Mesendoderm (in vitro differentiated cells): Measurements from ENCODE around the gene RPS17.
"Not testable (repeated sequence)": the region's sequence is repeated elsewhere in the genome, so short reads cannot be mapped to it uniquely, and the experiment has no call there.

ENCODE experiments used
- DNase-seq: peaks from one replicate; pipeline ENCODE4 v3.0.0; 2013
- H2AK5ac ChIP-seq: 2 replicates; pipeline ENCODE4 v1.6.1; 2013; ENCODE audit warnings: low read length, inconsistent platforms
- H2BK120ac ChIP-seq: 2 replicates; pipeline ENCODE4 v1.6.1; 2013; ENCODE audit warnings: low read depth, mild to moderate bottlenecking, low read length, moderate library complexity, mixed read lengths
- H2BK15ac ChIP-seq: replicated peaks from 2 replicates; pipeline ENCODE4 v1.6.1; 2013; ENCODE audit warnings: low read depth, mild to moderate bottlenecking, moderate library complexity
- H2BK5ac ChIP-seq: 2 replicates; pipeline ENCODE4 v1.6.1; 2013; ENCODE audit warnings: low read length, inconsistent platforms
- H3K18ac ChIP-seq: 2 replicates; pipeline ENCODE4 v1.6.1; 2013; ENCODE audit warnings: mild to moderate bottlenecking, low read length, mixed read lengths
- H3K23ac ChIP-seq: one replicate; pipeline ENCODE4 v1.6.1; 2013; ENCODE audit warnings: low read length
- H3K27ac ChIP-seq: 2 replicates; pipeline ENCODE4 v1.5.1; 2013; ENCODE audit warnings: low read depth, mild to moderate bottlenecking, inconsistent platforms, low read length, moderate library complexity
- H3K27me3 ChIP-seq: 2 replicates; pipeline ENCODE4 v1.6.1; 2013; ENCODE audit warnings: low read length, control low read depth, mild to moderate bottlenecking, inconsistent platforms; ENCODE audit not compliant: insufficient read depth, poor library complexity
- H3K36me3 ChIP-seq: 2 replicates; pipeline ENCODE4 v1.6.1; 2013; ENCODE audit warnings: low read length, inconsistent platforms; ENCODE audit not compliant: control insufficient read depth, insufficient read depth
- H3K4ac ChIP-seq: one replicate; pipeline ENCODE4 v1.6.1; 2013; ENCODE audit warnings: low read depth, mild to moderate bottlenecking, low read length, moderate library complexity
- H3K4me1 ChIP-seq: 2 replicates; pipeline ENCODE4 v1.6.1; 2013; ENCODE audit warnings: low read depth, low read length, inconsistent platforms; ENCODE audit not compliant: control insufficient read depth
- H3K4me2 ChIP-seq: 2 replicates; pipeline ENCODE4 v1.6.1; 2013; ENCODE audit warnings: low read length
- H3K4me3 ChIP-seq: 2 replicates; pipeline ENCODE4 v1.5.1; 2013; ENCODE audit warnings: mild to moderate bottlenecking, low read length
- H3K56ac ChIP-seq: one replicate; pipeline ENCODE4 v1.6.1; 2013; ENCODE audit warnings: low read length
- H3K79me1 ChIP-seq: 2 replicates; pipeline ENCODE4 v1.6.1; 2013; ENCODE audit warnings: low read length, inconsistent platforms
- H3K79me2 ChIP-seq: 2 replicates; pipeline ENCODE4 v1.6.1; 2013; ENCODE audit warnings: mild to moderate bottlenecking, low read length; ENCODE audit not compliant: control insufficient read depth, insufficient read depth
- H3K9ac ChIP-seq: 2 replicates; pipeline ENCODE4 v1.6.1; 2013; ENCODE audit warnings: low read length, inconsistent platforms
- H4K5ac ChIP-seq: one replicate; pipeline ENCODE4 v1.6.1; 2013; ENCODE audit warnings: low read length
- H4K8ac ChIP-seq: one replicate; pipeline ENCODE4 v1.6.1; 2013; ENCODE audit warnings: low read depth, mild to moderate bottlenecking, control low read depth, low read length, moderate library complexity
- WGBS: extraction: QIAGEN DNeasy Blood & Tissue Kit; methylation state at CpG from one replicate; pipeline ENCODE4 v1.1.7; 2013; ENCODE audit warnings: low lambda C conversion rate, missing lambda C conversion rate; ENCODE audit not compliant: insufficient coverage; ENCODE audit errors: extremely low coverage; 5-methylcytosine and 5-hydroxymethylcytosine counted together

The RPS17 gene

DNA sequence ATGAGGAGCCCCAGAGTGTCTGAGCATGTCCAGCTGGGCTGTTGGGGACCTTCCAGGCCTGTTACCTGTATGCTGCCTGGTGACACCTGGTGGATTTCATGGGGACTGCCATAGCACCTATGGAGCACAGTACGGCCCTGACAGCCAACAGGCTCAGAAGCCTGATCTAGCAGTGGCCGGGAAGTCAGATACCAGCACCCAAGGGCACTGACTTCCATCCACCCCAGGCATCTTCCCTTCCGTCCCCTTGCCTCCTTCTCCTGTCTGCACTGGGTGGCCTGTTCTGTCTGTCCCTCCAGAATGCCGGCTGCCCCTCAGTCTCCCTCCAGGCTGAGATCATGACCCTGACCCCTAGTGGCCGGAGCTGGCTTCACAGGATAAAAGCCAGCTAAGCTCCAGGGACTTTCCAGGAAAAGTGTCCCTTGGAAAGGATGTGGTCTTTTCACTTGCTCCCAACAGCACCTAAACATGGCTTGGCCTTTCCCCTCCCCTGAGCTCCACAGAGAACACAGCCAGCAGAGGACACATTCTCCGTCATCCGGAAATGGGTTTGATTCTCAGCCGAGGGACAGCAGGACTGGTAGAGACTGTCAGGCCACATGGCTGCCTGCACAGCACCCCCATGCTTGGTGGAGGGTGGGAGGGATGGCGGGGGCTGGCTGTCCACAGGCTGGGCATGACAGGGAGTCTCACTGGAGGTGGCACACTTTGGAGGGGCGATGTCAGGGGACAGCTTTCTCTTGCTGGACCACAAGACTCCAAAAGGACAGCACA, 9.5 kb downstream of the RPS17 start:
- Histone ChIP-seq H4K5ac (no peak overlapping the region), H3K36me3 (peaks cover 2% of the 10 kb centered on the region), H3K4ac (no peak overlapping the region), H3K79me1 (no peaks in the 10 kb centered on the region), H3K79me2 (no peaks in the 10 kb centered on the region), H3K27me3 (no peaks in the 10 kb centered on the region), H3K4me1 (no peaks in the 10 kb centered on the region), H2BK120ac (no peak overlapping the region), H2AK5ac (no peak overlapping the region), H3K4me3 (no peak overlapping the region), H4K8ac (no peak overlapping the region), H3K56ac (peak overlapping the region; percentile 26), H2BK5ac (no peak overlapping the region), H3K23ac (no peak overlapping the region), H3K27ac (no peak overlapping the region), H3K9ac (peak overlapping the region; percentile 26), H2BK15ac (no peak overlapping the region), H3K18ac (no peak overlapping the region), H3K4me2 (peak overlapping the region; percentile 0)
- peak; percentile 87 for DNase-seq
- no CpG with 5 or more reads among the region's 10 CpGs for WGBS

DNA sequence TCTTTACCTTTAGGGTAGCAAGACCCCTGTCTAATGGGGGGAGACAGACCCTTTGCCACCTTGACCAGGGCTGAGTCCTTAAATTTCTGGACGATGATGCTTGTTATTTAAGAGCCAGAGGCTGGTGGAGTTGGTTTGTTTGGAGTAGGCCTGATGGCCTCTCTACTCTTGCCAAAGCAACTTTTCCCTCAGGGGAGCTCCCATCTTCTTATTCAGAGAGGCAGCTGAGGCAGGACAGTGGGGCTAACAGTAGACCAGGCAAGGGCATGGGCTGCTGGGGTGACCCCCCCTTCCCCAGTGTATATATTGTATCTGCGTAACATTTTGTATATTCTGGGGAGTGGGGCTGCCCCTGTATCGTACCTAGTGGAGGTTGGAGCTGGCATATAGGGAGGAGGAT, 10.3 kb downstream of the RPS17 start:
- Histone ChIP-seq H3K4me1 (no peaks in the 10 kb centered on the region), H3K27me3 (no peaks in the 10 kb centered on the region), H3K23ac (no peak overlapping the region), H2BK15ac (no peak overlapping the region), H3K4ac (no peak overlapping the region), H3K4me3 (no peak overlapping the region), H2AK5ac (no peak overlapping the region), H3K36me3 (no peaks in the 10 kb centered on the region), H3K27ac (no peak overlapping the region), H3K79me2 (no peaks in the 10 kb centered on the region), H2BK120ac (no peak overlapping the region), H3K4me2 (no peak overlapping the region), H3K56ac (no peak overlapping the region), H4K5ac (no peak overlapping the region), H3K79me1 (no peaks in the 10 kb centered on the region), H3K18ac (no peak overlapping the region), H4K8ac (no peak overlapping the region), H2BK5ac (no peak overlapping the region), H3K9ac (no peak overlapping the region)
- no CpG with 5 or more reads among the region's 3 CpGs for WGBS
- DNase-seq = no peak

DNA sequence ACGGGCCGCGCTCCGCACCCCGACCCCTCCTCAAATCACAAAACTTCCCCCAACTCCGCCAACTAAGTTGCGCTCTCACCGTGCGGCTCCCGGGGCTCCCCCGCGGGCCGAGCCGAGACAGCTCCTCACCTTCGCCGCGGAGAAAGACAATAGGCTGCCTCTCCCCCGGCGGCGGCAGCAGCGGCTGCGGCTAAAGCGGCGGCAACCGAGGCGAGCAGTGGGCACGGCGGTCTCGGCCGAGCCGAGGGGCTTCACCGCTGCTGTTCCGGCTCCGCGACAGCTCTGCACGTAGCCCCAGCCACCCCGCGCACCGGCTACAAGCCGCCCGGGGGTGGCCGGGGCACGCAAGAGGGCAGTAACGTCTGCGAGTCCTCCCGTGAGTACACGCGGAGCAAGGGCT, 26.7 kb downstream of the RPS17 start:
- not testable (repeated sequence) for H4K5ac ChIP-seq, H3K79me1 ChIP-seq, H2AK5ac ChIP-seq, H3K9ac ChIP-seq, H3K23ac ChIP-seq, H3K4ac ChIP-seq, H3K56ac ChIP-seq, H2BK120ac ChIP-seq, H3K4me1 ChIP-seq, H3K27ac ChIP-seq, H3K18ac ChIP-seq, H3K36me3 ChIP-seq, H3K79me2 ChIP-seq, H2BK5ac ChIP-seq, H2BK15ac ChIP-seq, H4K8ac ChIP-seq, H3K27me3 ChIP-seq, H3K4me3 ChIP-seq, H3K4me2 ChIP-seq, DNase-seq
- WGBS = no CpG with 5 or more reads among the region's 48 CpGs

DNA sequence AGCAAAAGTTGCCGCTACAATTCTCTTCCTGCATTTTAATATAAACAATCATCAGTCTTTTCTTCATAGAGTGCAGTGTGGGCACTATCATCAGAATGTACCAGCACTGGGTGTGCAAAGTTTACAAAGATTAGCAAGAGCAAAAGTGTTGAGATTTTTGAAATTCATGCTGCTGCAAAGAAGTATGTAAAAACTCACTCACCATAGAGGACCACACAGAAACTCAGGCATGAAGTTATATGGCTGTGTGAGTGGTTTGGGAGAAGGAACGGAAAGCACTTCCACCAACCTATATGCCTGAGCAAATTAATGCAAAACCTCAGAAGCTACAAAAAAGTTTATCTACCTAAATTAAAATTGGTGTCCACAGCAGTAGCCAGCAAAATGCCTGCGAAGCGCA, 32.6 kb downstream of the RPS17 start:
- H3K23ac ChIP-seq, H4K5ac ChIP-seq, H2BK120ac ChIP-seq, DNase-seq, H2BK15ac ChIP-seq, H2BK5ac ChIP-seq, H4K8ac ChIP-seq, H3K18ac ChIP-seq, H3K27ac ChIP-seq, H3K27me3 ChIP-seq, H3K79me2 ChIP-seq, H3K4me1 ChIP-seq, H3K36me3 ChIP-seq, H3K4ac ChIP-seq, H3K79me1 ChIP-seq, H3K9ac ChIP-seq, H3K4me3 ChIP-seq, H2AK5ac ChIP-seq, H3K4me2 ChIP-seq: not testable (repeated sequence)
- WGBS = no CpG with 5 or more reads among the region's 4 CpGs
- peak overlapping the region; percentile 17 for H3K56ac ChIP-seq

DNA sequence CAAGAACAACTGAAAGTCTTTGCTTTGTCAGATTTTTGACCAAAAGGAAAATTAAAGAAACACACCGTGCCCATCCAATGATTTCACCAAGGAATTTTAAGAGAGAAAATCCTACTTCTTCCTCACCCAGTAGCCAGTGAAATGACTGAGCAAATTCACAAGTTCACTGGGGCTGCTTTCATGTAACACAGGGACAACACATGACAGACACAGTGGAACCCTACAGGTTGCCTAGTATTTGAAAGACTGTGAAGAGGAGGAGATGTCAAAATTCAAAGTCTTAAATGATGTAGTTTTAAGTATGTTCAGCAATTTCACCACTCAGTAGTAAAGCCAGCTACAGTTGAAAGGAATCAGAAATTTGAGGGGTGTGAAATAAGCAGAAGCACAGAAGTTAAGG, 33.2 kb downstream of the RPS17 start:
- not testable (repeated sequence) for H2BK120ac ChIP-seq, H4K5ac ChIP-seq, H2BK15ac ChIP-seq, H3K23ac ChIP-seq, H3K4me3 ChIP-seq, H3K9ac ChIP-seq, H3K4me2 ChIP-seq, H2BK5ac ChIP-seq, H3K4ac ChIP-seq, H3K36me3 ChIP-seq, H3K56ac ChIP-seq, H3K27me3 ChIP-seq, H3K79me1 ChIP-seq, H3K27ac ChIP-seq, H3K4me1 ChIP-seq, H3K18ac ChIP-seq, DNase-seq, H3K79me2 ChIP-seq, H2AK5ac ChIP-seq, H4K8ac ChIP-seq
- no CpG with 5 or more reads among the region's 1 CpG for WGBS

DNA sequence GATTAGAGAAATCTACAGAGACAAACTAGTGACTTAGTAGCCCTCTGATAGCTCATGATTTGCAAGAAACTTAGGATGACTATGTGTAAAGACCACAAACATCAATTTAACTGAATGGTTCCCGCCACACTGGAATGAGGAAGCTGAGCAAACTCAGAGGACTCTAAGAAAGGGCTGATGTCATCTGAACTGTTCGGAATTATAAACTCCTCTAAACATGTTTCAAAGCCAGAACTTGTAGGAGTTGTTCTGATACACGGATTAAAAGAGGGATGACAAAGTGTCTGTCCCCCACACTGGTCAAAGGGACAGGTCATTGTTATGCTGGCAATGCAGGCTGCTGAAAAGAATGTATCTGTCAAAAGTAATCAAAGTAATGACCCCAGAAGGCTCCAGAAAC, 34.4 kb downstream of the RPS17 start:
- H3K27ac ChIP-seq, H3K56ac ChIP-seq, H3K4me3 ChIP-seq, H3K36me3 ChIP-seq, H3K4me1 ChIP-seq, H3K27me3 ChIP-seq, H3K9ac ChIP-seq, H3K23ac ChIP-seq, H2AK5ac ChIP-seq, H3K4ac ChIP-seq, H3K18ac ChIP-seq, H2BK120ac ChIP-seq, DNase-seq, H3K79me1 ChIP-seq, H2BK15ac ChIP-seq, H4K8ac ChIP-seq, H2BK5ac ChIP-seq, H3K4me2 ChIP-seq, H3K79me2 ChIP-seq, H4K5ac ChIP-seq: not testable (repeated sequence)
- no CpG with 5 or more reads among the region's 3 CpGs for WGBS
